MM.1S (cell line): Measurements from ENCODE around the gene CDH4.

Source experiments
- EZH2 ChIP-seq: fragments of 300-600 bp; sonication (generic); optimal IDR thresholded peaks from 2 replicates; pipeline ENCODE3; 2017; ENCODE audit warnings: low read depth, mild to moderate bottlenecking, antibody characterized with exemption, low read length, mixed read lengths
- TF ChIP-seq, protein P1 (sequence below): fragments of 300-600 bp; sonication (generic); IDR thresholded peaks from 2 replicates; pipeline ENCODE4 v1.5.1; 2016; ENCODE audit warnings: antibody characterized with exemption, low read length, mixed read lengths

- TF ChIP-seq, protein P1, sequence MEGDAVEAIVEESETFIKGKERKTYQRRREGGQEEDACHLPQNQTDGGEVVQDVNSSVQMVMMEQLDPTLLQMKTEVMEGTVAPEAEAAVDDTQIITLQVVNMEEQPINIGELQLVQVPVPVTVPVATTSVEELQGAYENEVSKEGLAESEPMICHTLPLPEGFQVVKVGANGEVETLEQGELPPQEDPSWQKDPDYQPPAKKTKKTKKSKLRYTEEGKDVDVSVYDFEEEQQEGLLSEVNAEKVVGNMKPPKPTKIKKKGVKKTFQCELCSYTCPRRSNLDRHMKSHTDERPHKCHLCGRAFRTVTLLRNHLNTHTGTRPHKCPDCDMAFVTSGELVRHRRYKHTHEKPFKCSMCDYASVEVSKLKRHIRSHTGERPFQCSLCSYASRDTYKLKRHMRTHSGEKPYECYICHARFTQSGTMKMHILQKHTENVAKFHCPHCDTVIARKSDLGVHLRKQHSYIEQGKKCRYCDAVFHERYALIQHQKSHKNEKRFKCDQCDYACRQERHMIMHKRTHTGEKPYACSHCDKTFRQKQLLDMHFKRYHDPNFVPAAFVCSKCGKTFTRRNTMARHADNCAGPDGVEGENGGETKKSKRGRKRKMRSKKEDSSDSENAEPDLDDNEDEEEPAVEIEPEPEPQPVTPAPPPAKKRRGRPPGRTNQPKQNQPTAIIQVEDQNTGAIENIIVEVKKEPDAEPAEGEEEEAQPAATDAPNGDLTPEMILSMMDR = no peak
- TF ChIP-seq EZH2 = no peak
These were observed 356.4 kb downstream of the CDH4 start for GRCh38 chr20:61608275-61609085.
